ENCODE data around the gene VEZF1.

VEZF1 gene

GRCh38 chr17:57927048-57927723 lies 60.9 kb downstream of the VEZF1 start:
- Histone ChIP-seq H3K9ac (ENCODE audit: low read length) (no peak overlapping the region), H3K79me2 (ENCODE audit: insufficient read depth, low read length) (no peaks in the 10 kb centered on the region), H3K9me2 (replicated peaks; ENCODE audit: insufficient read depth, low read length) (no peaks in the 10 kb centered on the region), H3K27ac (ENCODE audit: low read depth, low read length) (no peak overlapping the region), H2AFZ (ENCODE audit: low read depth, low read length, severe bottlenecking) (no peak overlapping the region), H3F3A (ENCODE audit: insufficient read depth) (no peaks in the 10 kb centered on the region), H3K9me3 (ENCODE audit: insufficient read depth, low read length) (no peaks in the 10 kb centered on the region), H3K4me2 (ENCODE audit: low read depth, low read length, poor library complexity, severe bottlenecking) (no peak overlapping the region), H3K4me3 (ENCODE audit: insufficient read depth, low read length, poor library complexity, severe bottlenecking) (no peak overlapping the region), H4K20me1 (ENCODE audit: low read depth, low read length) (no peaks in the 10 kb centered on the region), H3K27me3 (ENCODE audit: low read length) (no peaks in the 10 kb centered on the region), H3K36me3 (ENCODE audit: low read length) (no peaks in the 10 kb centered on the region)
- TF ChIP-seq, protein P1, sequence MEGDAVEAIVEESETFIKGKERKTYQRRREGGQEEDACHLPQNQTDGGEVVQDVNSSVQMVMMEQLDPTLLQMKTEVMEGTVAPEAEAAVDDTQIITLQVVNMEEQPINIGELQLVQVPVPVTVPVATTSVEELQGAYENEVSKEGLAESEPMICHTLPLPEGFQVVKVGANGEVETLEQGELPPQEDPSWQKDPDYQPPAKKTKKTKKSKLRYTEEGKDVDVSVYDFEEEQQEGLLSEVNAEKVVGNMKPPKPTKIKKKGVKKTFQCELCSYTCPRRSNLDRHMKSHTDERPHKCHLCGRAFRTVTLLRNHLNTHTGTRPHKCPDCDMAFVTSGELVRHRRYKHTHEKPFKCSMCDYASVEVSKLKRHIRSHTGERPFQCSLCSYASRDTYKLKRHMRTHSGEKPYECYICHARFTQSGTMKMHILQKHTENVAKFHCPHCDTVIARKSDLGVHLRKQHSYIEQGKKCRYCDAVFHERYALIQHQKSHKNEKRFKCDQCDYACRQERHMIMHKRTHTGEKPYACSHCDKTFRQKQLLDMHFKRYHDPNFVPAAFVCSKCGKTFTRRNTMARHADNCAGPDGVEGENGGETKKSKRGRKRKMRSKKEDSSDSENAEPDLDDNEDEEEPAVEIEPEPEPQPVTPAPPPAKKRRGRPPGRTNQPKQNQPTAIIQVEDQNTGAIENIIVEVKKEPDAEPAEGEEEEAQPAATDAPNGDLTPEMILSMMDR (IDR thresholded peaks at IDR 0.05; ENCODE audit: insufficient read depth, low read length, poor library complexity, severe bottlenecking), result no peak
- no peak for TF ChIP-seq EZH2phosphoT487 (conservative IDR thresholded peaks at IDR 0.05; ENCODE audit: low read length)

GRCh38 chr17:57926723-57927047 lies 61.4 kb downstream of the VEZF1 start:
- H3K4me3 ChIP-seq (ENCODE audit: insufficient read depth, low read length, poor library complexity, severe bottlenecking), result no peak overlapping the region
- no peak overlapping the region for H2AFZ ChIP-seq (ENCODE audit: low read depth, low read length, severe bottlenecking)
- no peaks in the 10 kb centered on the region for H3K36me3 ChIP-seq (ENCODE audit: low read length)
- H3K9me2 ChIP-seq (replicated peaks; ENCODE audit: insufficient read depth, low read length), result no peaks in the 10 kb centered on the region
- H3K27me3 ChIP-seq (ENCODE audit: low read length), result no peaks in the 10 kb centered on the region
- no peak overlapping the region for H3K27ac ChIP-seq (ENCODE audit: low read depth, low read length)
- no peaks in the 10 kb centered on the region for H4K20me1 ChIP-seq (ENCODE audit: low read depth, low read length)
- H3K9ac ChIP-seq (ENCODE audit: low read length), result no peak overlapping the region
- no peak overlapping the region for H3K4me2 ChIP-seq (ENCODE audit: low read depth, low read length, poor library complexity, severe bottlenecking)
- H3F3A ChIP-seq (ENCODE audit: insufficient read depth), result no peaks in the 10 kb centered on the region
- no peaks in the 10 kb centered on the region for H3K9me3 ChIP-seq (ENCODE audit: insufficient read depth, low read length)
- H3K79me2 ChIP-seq (ENCODE audit: insufficient read depth, low read length), result no peaks in the 10 kb centered on the region
- no peak for TF ChIP-seq EZH2phosphoT487 (conservative IDR thresholded peaks at IDR 0.05; ENCODE audit: low read length)
- TF ChIP-seq, protein P1 (IDR thresholded peaks at IDR 0.05; ENCODE audit: insufficient read depth, low read length, poor library complexity, severe bottlenecking), result no peak

- H3K4me2 ChIP-seq (ENCODE audit: low read depth, low read length, poor library complexity, severe bottlenecking), result no peak overlapping the region
- H2AFZ ChIP-seq (ENCODE audit: low read depth, low read length, severe bottlenecking), result no peak overlapping the region
- H3K9me3 ChIP-seq (ENCODE audit: insufficient read depth, low read length), result no peaks in the 10 kb centered on the region
- no peak overlapping the region for H3K9ac ChIP-seq (ENCODE audit: low read length)
- TF ChIP-seq, protein P1 (IDR thresholded peaks at IDR 0.05; ENCODE audit: insufficient read depth, low read length, poor library complexity, severe bottlenecking), result no peak
- no peak for TF ChIP-seq EZH2phosphoT487 (conservative IDR thresholded peaks at IDR 0.05; ENCODE audit: low read length)
- H3K27ac ChIP-seq (ENCODE audit: low read depth, low read length), result no peak overlapping the region
- H3K36me3 ChIP-seq (ENCODE audit: low read length), result no peaks in the 10 kb centered on the region
- no peaks in the 10 kb centered on the region for H3F3A ChIP-seq (ENCODE audit: insufficient read depth)
- no peaks in the 10 kb centered on the region for H3K9me2 ChIP-seq (replicated peaks; ENCODE audit: insufficient read depth, low read length)
- no peaks in the 10 kb centered on the region for H3K79me2 ChIP-seq (ENCODE audit: insufficient read depth, low read length)
- H3K27me3 ChIP-seq (ENCODE audit: low read length), result no peaks in the 10 kb centered on the region
- H3K4me3 ChIP-seq (ENCODE audit: insufficient read depth, low read length, poor library complexity, severe bottlenecking), result no peak overlapping the region
- no peaks in the 10 kb centered on the region for H4K20me1 ChIP-seq (ENCODE audit: low read depth, low read length)
Observed at GRCh38 chr17:57925361-57925990, 62.6 kb downstream of the VEZF1 start.
